HEK293 (cell line): ENCODE results near the gene ORC4.

Source experiments
- TCF7L2 ChIP-seq: IDR thresholded peaks from 2 replicates; pipeline ENCODE4 v1.6.1; 2011; ENCODE audit warnings: low read depth, mild to moderate bottlenecking, inconsistent platforms, low read length, moderate library complexity, borderline replicate concordance
- ZNF133 ChIP-seq: fragments of 450-650 bp; formaldehyde crosslinking; IDR thresholded peaks from 2 replicates; pipeline ENCODE4 v1.5.1; 2016; ENCODE audit warnings: missing biosample characterization, missing genetic modification characterization
- ZNF138 ChIP-seq: fragments of 450-650 bp; formaldehyde crosslinking; IDR thresholded peaks from 2 replicates; pipeline ENCODE4 v1.5.1; 2016; ENCODE audit warnings: missing biosample characterization, missing genetic modification characterization, borderline replicate concordance
- TF ChIP-seq, protein P1 (sequence below): fragments of 450-650 bp; formaldehyde crosslinking; IDR thresholded peaks from 2 replicates; pipeline ENCODE4 v1.5.1; 2016; ENCODE audit warnings: missing biosample characterization, missing genetic modification characterization

- no peak for TF ChIP-seq TCF7L2
- TF ChIP-seq ZNF138 (tag by site-specific recombination): no peak
- TF ChIP-seq, protein P1, sequence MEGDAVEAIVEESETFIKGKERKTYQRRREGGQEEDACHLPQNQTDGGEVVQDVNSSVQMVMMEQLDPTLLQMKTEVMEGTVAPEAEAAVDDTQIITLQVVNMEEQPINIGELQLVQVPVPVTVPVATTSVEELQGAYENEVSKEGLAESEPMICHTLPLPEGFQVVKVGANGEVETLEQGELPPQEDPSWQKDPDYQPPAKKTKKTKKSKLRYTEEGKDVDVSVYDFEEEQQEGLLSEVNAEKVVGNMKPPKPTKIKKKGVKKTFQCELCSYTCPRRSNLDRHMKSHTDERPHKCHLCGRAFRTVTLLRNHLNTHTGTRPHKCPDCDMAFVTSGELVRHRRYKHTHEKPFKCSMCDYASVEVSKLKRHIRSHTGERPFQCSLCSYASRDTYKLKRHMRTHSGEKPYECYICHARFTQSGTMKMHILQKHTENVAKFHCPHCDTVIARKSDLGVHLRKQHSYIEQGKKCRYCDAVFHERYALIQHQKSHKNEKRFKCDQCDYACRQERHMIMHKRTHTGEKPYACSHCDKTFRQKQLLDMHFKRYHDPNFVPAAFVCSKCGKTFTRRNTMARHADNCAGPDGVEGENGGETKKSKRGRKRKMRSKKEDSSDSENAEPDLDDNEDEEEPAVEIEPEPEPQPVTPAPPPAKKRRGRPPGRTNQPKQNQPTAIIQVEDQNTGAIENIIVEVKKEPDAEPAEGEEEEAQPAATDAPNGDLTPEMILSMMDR (tag by site-specific recombination): no peak
- TF ChIP-seq ZNF133: no peak
These were observed 28.1 kb upstream of the ORC4 start for GRCh38 chr2:148048475-148049221.
